HG02870 (cell line): ENCODE results near the gene LGALS9.
"Not testable (repeated sequence)": the region's sequence is repeated elsewhere in the genome, so short reads cannot be mapped to it uniquely, and the experiment has no call there.

Source experiments
- ATAC-seq: cut with Tn5 transposase; IDR thresholded peaks from one replicate; pipeline ENCODE4 v1.9.1; 2021; ENCODE audit warnings: mild to moderate bottlenecking, moderate library complexity; ENCODE audit not compliant: unreplicated experiment

The LGALS9 gene

DNA sequence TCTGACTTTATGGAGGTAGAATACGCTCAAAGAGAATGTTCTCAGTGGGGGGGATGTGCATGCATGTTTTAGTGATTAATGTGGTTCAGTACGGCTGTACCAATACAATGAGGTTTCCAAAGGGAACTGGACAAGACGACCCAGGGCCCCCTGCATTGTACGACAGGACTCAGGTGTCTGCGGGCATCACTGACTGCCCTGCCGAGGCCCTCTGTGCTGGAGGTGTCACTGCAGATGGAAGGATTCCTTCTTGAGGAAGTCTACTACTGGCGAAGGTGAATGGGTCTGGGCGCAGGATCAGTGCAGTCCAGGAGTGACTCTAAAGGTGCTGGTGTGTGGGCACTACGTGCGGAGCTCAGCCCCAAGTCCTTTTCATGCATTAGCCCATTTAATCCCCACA, 3.5 kb upstream of the LGALS9 start:
- ATAC-seq, result no peak

DNA sequence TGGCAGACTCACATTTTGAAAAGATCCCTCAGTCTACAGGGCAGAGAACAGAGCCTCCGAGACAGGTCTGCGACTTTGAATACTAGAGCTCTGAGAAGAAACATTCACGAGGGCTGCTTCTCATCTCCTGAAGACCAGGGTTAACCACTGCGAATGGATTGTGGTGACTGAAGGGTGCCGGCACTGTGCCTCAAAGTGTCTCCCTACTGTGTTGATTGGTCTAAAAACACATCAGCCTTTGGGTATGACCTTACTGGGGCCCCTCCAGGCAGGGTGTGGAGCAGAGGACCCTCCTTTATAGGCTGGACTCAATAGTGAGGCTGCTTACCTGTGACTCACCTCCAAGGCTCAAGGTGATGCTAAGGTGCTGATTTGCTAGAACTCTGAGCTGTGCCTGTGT, 2.6 kb upstream of the LGALS9 start:
- ATAC-seq, result no peak

DNA sequence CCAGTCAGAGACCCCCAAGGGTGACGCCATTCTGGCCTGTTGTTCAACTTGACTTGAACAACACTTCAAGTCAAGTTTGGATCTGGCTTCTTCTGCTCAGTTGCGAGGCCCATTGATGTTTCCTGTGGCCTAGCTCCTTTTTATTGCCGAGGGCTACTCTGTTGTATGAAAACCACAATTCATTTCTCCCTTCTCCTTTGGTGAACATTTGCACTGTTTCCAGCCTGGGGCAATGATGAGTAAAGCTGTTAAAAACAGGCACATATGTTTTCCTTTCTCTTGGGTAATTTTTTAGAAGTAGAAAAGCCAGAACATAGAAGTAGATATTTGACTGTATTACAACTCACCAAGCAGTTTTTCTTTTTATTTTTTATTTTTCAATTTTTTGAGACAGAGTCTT, 1.7 kb upstream of the LGALS9 start:
- not testable (repeated sequence) for ATAC-seq

DNA sequence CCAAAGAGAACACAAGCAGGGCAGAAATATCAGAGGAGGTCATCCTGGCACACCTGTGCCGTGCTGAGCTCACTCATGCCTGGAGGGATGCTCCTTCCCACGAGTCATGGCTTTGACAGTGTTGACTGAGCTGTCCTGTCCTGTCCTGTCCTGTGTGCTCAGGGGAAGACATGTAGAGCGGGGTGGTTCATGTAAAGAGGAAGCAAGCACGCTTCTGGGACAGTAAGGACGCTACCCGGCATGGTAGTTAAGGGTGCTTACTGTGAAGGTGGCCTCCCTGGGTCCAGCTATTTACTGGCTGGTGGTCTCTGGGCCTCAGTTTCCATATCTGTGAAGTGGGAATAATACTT, 398 bp downstream of the LGALS9 start:
- ATAC-seq, result peak; percentile 29

DNA sequence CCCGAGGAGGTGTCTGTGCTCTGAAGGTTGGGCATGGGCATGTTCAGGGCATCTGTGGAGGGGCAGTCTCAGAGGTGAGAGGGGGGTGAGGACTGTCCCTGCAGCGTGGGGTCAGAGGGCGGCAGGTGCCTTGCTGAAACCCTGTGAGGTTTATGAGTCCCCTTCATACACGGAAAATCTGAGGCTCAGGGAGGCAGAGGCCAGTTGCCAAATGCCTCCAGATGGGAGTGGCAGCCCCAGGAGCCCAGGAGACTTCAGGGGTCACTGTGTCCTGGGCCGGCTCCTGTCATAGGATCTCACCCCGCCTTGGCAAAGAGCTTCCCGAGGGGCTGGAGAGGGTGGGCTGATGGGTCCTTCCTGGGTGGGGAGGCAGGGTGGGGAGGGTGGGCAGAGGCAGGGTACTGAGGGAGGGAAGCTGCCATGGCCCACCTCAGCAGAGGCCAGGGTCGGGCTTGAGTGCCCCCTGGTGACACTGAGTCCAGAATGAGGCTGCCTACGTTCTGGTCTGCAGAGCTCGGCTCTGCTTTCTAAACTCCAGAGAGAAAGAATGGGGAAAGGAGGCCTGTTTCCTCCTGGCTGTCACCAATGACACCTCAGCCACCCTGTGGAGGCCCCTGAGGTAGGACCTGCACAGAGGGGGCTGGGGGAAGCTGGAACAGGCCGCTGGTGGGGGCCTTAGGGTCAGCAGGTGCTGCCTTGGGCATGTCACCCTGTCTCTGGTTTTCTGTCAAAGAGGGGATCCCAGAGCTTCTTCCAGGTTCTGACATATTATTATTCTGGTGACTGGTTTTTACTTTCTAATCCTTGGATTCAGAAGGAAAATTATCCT, 1.1 kb downstream of the LGALS9 start:
- no peak for ATAC-seq

DNA sequence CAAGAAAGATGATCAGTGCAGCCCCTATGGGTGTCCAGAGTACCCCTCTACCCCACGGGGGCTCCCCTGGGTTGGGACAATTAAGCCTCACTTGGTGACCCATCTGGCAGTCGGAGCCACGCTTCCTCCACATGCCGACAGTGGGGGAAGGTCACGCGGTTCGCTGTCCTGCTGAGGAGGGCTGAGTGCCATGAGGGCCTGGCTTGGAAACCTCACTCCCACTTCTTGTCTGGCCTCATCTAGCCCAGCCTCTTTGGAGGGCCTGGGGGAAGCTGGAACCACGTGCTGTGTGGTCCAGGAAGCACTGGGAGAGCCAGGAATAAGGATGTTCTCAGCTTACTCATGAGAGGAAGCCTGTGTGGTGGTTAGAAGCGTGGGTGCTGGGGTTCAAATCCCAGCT, 1.8 kb downstream of the LGALS9 start:
- not testable (repeated sequence) for ATAC-seq

DNA sequence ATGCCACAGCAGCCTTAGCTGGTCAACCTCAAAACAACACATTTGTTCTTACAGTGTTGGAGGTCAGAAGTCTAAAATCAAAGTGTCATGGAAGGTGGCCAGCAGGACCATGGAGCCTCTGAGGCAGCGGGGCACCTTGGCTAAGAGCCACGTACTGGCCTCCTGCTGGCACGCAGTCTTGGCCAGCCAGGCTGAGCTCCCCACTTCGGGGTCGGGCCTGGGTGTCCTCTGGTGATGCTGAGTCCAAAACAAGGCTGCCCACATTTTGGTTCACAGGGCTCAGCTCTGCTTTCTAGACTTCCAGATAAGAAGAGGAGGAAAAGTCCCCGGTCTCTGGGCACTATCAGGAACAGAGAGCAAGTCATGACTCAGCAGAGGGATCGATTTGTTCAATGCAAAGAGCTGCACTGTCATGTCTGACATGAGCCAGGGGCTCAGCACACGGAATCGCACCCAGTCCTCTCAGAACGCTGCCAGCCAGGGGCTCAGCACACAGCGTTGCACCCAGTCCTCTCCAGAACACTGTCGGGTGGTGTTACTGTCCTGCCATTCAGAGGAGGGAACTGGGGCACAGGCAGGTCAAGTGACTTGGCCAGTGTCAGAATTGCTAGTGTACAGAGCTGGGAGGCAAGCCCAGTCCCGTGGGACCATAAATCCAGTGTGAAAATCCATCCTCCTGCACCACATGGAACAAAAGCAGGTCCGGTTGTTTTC, 2.5 kb downstream of the LGALS9 start:
- no peak for ATAC-seq

DNA sequence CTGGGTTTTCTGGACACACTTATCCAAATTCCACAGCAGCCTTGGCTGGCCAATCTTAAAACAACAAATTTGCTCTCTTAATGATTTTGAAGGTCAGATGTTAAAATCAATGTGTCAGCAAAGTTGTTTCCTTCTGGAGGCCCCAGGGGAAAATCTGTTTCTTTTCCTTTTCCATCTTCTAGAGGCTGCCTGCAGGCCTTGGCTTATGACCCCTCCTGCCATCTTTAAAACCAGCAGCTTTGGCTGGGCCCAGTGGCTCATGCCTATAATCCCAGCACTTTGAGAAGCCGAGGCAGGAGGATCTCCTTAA, 3.0 kb downstream of the LGALS9 start:
- ATAC-seq, result no peak

DNA sequence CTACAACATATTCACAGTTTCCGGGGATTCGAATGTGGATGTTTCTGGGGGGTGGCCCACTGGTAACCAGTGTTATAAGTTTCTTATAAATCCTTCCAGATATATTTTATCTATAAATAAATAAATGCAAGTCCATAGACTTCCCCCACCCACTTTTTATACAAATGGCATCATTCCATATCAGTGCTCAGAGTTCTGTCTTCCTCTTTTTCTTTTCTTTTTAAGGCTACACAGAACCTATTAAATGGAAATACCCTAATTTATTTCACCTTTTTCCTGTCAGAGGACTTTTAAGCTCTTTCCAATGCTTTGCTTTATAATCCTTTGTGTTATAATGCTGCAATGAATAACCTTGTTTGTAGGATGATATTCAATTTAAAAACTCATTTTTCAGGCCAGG, 3.8 kb downstream of the LGALS9 start:
- no peak for ATAC-seq

DNA sequence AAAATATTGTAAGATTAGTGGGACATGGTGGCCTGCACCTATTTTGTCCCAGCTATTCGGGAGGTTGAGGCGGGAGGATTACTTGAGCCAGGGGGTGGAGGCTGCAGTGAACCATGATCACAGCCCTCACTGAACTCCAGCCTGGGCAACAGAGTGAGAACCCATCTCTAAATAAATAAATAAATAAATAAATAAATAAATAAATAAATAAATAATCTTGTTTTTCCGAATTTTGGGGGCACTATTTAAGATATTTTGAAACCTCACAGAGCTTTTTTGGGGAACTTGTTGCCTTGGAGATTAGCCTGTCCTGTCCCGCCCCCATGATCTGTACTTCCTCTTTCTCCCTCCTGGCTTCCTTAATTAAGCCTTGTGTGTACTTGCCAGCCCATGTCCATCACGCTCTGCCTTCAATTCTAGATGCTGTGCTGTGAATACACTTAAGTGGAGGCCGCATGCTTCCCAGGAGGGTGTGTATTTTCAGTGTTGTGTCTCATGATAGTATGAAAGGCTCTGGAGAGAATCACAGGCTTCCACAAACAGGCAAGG, 4.4 kb downstream of the LGALS9 start:
- ATAC-seq, result peak; percentile 48

DNA sequence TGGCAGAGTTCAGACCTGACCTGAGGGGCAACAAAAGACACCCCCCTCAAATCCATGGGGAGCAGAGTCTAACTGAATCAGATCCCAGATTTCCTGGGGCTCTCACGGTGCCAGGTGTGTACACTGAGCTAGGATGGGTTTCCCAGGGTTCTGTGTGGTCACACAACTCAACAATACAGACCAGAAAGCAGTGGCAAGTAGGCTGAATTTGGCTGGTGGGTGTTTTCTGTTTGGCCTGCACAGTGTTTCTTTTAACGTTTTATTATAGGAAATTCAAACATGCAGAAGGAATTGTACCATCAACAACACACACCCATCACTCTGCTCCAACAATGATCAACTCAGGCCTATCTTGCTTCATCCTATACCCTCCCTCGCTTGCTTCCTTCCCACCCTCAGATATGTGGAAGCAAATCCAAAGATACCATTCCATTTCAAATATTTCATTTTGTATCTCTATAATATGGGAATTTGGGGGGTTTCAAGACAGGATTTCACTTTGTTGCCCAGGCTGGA, 5.1 kb downstream of the LGALS9 start:
- ATAC-seq, result not testable (repeated sequence)

DNA sequence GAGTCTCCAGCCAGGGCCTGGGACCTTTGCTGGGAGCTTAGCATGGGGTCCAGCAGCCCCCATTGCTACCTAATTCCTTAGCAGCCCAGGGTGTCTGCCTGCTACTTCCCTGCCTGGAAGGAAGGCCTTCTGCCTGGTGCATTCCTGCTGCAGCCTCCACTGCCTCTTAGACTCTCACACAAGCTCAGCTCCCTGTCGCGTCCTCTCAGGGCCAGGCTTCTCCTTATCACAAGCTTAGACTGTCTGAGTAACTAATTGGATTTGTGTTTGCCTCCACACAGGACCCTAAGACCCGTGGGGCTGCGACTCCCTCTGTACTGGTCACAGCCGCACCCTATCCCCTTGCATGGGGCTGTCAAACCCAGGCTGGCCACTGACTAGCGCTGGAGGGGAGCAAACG, 6.8 kb downstream of the LGALS9 start:
- not testable (repeated sequence) for ATAC-seq

DNA sequence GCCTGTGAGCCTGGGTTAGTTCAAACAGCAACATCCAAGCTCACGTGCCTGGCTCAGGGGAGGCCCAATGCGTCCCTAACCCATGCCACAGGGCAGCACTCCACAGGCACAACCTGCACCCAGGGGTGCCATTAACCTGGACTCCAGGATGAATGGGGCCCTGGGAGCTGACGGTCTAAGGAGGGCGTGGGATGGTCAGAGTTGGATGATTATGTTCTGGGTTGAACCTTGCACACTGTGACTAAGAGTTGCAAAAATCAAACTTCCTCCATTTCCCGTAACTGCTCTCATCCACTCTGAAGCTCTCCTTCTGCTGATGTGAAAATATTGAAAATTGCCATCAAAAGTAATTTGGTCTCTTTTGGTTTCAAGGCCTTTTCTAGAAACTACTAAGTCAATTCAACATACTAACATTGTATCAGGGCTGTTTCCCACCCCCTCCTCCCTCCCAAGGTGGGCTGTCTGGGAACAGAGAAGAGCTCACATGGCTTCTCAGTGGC, 7.5 kb downstream of the LGALS9 start:
- not testable (repeated sequence) for ATAC-seq

DNA sequence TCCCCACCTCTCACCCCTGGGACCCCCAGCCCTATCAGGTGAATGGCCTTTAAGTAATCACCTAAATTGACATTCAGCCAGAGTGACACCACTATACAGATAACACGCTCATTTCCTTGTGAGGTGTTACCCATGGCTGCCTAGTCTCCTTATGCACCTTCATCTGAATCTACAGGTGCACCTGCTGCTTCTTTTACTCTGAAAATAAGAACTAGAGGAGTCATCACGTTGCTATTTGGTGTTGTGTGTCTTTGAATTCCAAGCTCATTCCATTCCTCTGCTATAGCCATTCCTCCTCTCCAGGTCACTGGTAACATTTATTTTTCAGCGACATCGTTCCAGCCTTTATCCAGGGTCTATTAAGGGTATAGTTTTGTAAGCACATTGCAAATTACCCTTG, 9.8 kb downstream of the LGALS9 start:
- ATAC-seq, result no peak

DNA sequence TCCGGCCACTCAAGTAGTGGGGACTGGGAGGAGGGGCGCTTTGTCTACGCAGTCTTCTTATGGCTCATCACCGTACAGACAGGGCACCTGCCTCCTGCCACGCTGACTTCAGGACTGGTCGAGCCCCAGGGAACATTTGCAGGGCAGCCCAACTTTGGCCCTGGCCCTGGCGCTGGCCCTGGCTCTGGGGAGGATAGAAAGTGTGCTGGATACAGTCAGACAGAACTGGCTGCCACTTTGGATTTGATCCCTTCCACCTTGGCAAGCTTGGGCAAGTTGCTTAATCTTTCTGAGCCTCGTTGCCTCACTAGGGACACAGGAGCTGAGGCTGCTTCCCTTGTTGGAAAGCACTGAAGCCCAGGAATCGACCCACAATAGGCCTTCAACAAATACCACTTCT, 13.6 kb downstream of the LGALS9 start:
- no peak for ATAC-seq

DNA sequence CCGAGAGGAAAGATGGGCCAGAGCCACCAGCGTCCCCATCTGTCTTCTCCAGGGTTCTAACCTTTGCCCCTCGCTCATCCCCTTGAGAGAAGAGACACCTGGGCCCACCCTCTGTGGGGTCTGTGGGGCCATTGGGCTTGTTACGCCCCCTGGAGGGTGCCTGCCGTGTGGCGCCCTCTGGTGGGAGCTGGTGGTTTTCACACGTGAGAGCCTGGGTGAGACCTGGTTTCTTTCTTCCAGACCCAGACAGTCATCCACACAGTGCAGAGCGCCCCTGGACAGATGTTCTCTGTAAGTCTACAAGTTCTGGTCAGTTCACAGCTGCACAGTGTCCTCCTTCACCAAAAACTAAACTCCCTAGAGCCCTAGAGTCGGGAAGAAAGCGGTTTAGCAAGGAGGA, 14.6 kb downstream of the LGALS9 start:
- not testable (repeated sequence) for ATAC-seq

DNA sequence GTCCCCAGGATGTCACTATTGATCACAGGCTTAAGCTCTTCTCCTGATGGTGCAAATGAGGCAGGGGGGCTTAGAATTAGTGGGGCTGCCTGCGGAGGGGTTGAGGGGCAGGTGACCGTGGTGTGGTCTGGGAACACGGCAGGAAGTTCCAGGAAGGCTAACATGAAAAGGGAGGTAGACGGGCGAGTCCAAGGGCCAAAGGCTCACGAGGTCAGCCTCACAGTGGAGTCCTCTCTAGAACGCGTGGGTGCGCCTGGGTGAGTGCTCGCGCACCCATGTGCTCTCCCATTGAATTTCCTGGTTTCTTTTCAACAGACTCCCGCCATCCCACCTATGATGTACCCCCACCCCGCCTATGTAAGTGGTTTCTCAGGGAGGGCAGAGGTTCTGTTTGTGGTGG, 15.2 kb downstream of the LGALS9 start:
- ATAC-seq, result no peak

DNA sequence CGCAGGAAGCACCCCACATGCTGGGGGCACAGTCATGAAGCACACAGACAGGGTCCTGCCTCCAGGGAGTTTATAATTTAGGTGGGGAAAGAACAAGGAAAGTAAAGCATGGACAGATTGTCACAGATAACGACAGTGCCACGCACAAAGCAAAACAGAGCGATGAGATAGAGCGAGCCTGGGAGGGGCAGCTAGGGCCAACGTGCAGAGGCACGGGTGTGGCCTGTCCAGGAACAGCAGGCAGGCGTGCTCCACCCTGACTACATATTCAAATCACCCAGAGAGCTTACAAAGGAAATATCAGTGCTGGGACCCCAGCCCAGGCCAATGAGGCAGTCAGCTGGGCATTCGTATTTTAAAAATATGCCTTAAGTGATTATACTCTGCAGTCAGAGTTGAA, 16.8 kb downstream of the LGALS9 start:
- no peak for ATAC-seq

DNA sequence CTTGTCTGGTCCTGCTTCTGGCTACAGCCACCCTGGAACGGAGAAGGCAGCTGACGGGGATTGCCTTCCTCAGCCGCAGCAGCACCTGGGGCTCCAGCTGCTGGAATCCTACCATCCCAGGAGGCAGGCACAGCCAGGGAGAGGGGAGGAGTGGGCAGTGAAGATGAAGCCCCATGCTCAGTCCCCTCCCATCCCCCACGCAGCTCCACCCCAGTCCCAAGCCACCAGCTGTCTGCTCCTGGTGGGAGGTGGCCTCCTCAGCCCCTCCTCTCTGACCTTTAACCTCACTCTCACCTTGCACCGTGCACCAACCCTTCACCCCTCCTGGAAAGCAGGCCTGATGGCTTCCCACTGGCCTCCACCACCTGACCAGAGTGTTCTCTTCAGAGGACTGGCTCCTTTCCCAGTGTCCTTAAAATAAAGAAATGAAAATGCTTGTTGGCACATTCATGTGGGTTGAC, 18.2 kb downstream of the LGALS9 start:
- not testable (repeated sequence) for ATAC-seq

DNA sequence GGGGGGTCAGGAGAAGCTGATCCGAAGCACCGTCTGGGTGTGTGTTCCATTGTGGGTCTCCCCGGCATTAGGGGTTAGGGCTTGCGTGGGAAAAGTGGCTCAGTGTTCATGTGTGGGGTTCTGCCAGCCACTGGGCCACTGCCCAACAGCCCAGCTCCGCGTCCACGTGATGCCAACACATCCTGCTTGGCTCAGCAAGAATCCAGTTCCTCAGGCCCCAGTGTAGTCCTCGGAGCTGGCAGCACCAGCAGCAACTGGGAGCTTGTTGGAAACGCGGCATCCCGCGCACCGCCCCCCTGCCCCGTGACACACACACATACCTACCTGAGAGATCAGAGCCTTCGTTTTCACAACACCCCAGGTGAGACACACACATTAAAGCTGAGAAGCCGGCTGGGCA, 18.9 kb downstream of the LGALS9 start:
- ATAC-seq, result no peak

DNA sequence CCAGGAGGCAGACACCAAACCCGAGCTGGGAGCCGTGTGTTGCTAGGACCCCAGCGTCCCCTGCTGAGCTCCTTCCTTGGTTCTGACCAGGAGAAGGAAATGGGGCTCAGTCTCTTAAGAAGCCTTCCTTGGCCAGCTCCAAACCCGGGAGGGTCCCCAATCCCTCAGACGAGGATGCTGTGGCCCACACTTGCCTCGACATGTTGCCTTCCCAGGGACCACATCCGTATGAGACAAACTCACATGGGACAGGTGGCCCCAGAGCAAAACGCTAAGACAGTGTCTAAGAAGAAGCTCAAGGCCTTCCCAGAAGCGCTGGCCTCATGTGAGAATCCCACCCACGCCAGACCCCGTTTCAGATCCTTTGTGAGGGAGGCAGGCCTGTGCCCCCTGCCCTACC, 19.8 kb downstream of the LGALS9 start:
- ATAC-seq, result no peak
